MM.1S (cell line): ENCODE data around the gene HDAC10.

Source experiments
- DNase-seq: peaks from one replicate; pipeline ENCODE4 v3.0.0-alpha.2; 2015
- H2AFZ ChIP-seq: fragments of 300-600 bp; sonication (generic); 2 replicates; pipeline ENCODE4 v1.6.0; 2016; ENCODE audit warnings: antibody characterized with exemption, low read length
- H3F3A ChIP-seq: fragments of 300-600 bp; sonication (generic); 2 replicates; pipeline ENCODE4 v1.6.1; 2016; ENCODE audit warnings: mild to moderate bottlenecking, antibody characterized with exemption, low read length, moderate library complexity, mixed read lengths; ENCODE audit not compliant: insufficient read depth
- H3K27ac ChIP-seq: fragments of 300-600 bp; sonication (generic); 2 replicates; pipeline ENCODE4 v1.5.1; 2016; ENCODE audit warnings: mild to moderate bottlenecking, low read length
- H3K27me3 ChIP-seq: fragments of 300-600 bp; sonication (generic); replicated peaks from 2 replicates; pipeline ENCODE4 v1.6.0; 2016; ENCODE audit warnings: low read length; ENCODE audit not compliant: insufficient read depth
- H3K36me3 ChIP-seq: fragments of 300-600 bp; sonication (generic); replicated peaks from 2 replicates; pipeline ENCODE4 v1.6.1; 2016; ENCODE audit warnings: mild to moderate bottlenecking, low read length, mixed read lengths; ENCODE audit not compliant: insufficient read depth
- H3K4me1 ChIP-seq: fragments of 300-600 bp; sonication (generic); 2 replicates; pipeline ENCODE4 v1.6.1; 2016; ENCODE audit warnings: low read length, mixed read lengths
- H3K4me2 ChIP-seq: fragments of 300-600 bp; sonication (generic); 2 replicates; pipeline ENCODE4 v1.6.0; 2016; ENCODE audit warnings: low read depth, low read length
- H3K4me3 ChIP-seq: fragments of 300-600 bp; sonication (generic); 2 replicates; pipeline ENCODE4 v1.5.1; 2016; ENCODE audit warnings: low read length, mixed read lengths
- H3K79me2 ChIP-seq: fragments of 300-600 bp; sonication (generic); 2 replicates; pipeline ENCODE4 v1.6.1; 2016; ENCODE audit warnings: mixed run types, low read length, mixed read lengths
- H3K9ac ChIP-seq: fragments of 300-600 bp; sonication (generic); 2 replicates; pipeline ENCODE4 v1.6.1; 2016; ENCODE audit warnings: low read length, mixed read lengths
- H3K9me2 ChIP-seq: fragments of 300-600 bp; sonication (generic); replicated peaks from 2 replicates; pipeline ENCODE4 v1.6.1; 2016; ENCODE audit warnings: mild to moderate bottlenecking, low read length, mixed read lengths; ENCODE audit not compliant: insufficient read depth
- H3K9me3 ChIP-seq: fragments of 300-600 bp; sonication (generic); replicated peaks from 2 replicates; pipeline ENCODE4 v1.6.1; 2016; ENCODE audit warnings: mild to moderate bottlenecking, low read length, mixed read lengths; ENCODE audit not compliant: insufficient read depth
- H4K20me1 ChIP-seq: fragments of 300-600 bp; sonication (generic); 2 replicates; pipeline ENCODE4 v1.6.1; 2016; ENCODE audit warnings: mild to moderate bottlenecking, low read length, moderate library complexity, mixed read lengths; ENCODE audit not compliant: insufficient read depth
- EZH2 ChIP-seq: fragments of 300-600 bp; sonication (generic); optimal IDR thresholded peaks from 2 replicates; pipeline ENCODE3; 2017; ENCODE audit warnings: low read depth, mild to moderate bottlenecking, antibody characterized with exemption, low read length, mixed read lengths
- EZH2phosphoT487 ChIP-seq: fragments of 300-600 bp; sonication (generic); IDR thresholded peaks from 2 replicates; pipeline ENCODE4 v1.6.1; 2018; ENCODE audit warnings: antibody characterized with exemption, low read length
- TF ChIP-seq, protein P1 (sequence below): fragments of 300-600 bp; sonication (generic); IDR thresholded peaks from 2 replicates; pipeline ENCODE4 v1.5.1; 2016; ENCODE audit warnings: antibody characterized with exemption, low read length, mixed read lengths

The HDAC10 gene

DNA sequence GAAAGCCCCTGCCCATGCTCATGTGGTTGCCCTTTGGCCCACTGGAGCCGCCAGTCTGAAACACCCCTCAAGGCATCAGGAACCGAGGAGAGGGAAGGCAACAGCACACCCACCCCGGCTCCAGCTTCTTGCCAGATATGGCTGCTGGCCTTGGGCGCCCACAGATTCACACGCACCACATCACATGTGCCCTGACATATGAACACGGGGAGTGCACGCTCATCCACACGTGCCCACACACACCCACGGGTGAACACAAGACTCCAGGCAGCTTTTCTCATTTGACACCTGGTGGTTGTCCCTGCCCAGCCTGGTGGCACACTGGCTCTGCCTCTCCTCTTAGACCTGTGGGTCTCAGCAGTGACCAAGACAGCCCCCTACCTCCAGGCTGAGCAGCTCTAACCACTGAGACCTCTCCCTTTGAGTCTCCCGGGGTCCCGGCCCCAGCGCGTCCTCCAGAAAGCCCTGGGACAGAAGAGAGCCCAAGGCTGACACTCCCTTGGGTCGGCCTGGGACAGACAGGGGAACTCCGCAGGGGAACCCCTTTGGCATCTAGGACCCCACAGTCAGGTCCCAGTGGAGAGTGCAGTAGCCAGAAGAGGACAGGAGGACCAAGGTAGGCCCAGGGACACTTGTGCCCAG is 13.2 kb upstream of the HDAC10 start:
- H3K4me3 ChIP-seq = no peak overlapping the region
- no peaks in the 10 kb centered on the region for H4K20me1 ChIP-seq
- no peak overlapping the region for H3K9ac ChIP-seq
- no peaks in the 10 kb centered on the region for H3K36me3 ChIP-seq
- no peak overlapping the region for H3K27ac ChIP-seq
- peaks cover 11% of the 10 kb centered on the region for H3K79me2 ChIP-seq
- H3K27me3 ChIP-seq = peaks cover under 1% of the 10 kb centered on the region; the same call in 1 of the 2 replicates
- H3K4me2 ChIP-seq = no peak overlapping the region
- no peaks in the 10 kb centered on the region for H3K9me3 ChIP-seq
- TF ChIP-seq, protein P1, sequence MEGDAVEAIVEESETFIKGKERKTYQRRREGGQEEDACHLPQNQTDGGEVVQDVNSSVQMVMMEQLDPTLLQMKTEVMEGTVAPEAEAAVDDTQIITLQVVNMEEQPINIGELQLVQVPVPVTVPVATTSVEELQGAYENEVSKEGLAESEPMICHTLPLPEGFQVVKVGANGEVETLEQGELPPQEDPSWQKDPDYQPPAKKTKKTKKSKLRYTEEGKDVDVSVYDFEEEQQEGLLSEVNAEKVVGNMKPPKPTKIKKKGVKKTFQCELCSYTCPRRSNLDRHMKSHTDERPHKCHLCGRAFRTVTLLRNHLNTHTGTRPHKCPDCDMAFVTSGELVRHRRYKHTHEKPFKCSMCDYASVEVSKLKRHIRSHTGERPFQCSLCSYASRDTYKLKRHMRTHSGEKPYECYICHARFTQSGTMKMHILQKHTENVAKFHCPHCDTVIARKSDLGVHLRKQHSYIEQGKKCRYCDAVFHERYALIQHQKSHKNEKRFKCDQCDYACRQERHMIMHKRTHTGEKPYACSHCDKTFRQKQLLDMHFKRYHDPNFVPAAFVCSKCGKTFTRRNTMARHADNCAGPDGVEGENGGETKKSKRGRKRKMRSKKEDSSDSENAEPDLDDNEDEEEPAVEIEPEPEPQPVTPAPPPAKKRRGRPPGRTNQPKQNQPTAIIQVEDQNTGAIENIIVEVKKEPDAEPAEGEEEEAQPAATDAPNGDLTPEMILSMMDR = no peak
- TF ChIP-seq EZH2 = no peak
- no peak for TF ChIP-seq EZH2phosphoT487
- H2AFZ ChIP-seq = no peak overlapping the region
- DNase-seq = no peak
- H3K4me1 ChIP-seq = peaks cover 8% of the 10 kb centered on the region
- H3K9me2 ChIP-seq = no peaks in the 10 kb centered on the region
- peaks cover 3% of the 10 kb centered on the region; the same call in 1 of the 2 replicates for H3F3A ChIP-seq

DNA sequence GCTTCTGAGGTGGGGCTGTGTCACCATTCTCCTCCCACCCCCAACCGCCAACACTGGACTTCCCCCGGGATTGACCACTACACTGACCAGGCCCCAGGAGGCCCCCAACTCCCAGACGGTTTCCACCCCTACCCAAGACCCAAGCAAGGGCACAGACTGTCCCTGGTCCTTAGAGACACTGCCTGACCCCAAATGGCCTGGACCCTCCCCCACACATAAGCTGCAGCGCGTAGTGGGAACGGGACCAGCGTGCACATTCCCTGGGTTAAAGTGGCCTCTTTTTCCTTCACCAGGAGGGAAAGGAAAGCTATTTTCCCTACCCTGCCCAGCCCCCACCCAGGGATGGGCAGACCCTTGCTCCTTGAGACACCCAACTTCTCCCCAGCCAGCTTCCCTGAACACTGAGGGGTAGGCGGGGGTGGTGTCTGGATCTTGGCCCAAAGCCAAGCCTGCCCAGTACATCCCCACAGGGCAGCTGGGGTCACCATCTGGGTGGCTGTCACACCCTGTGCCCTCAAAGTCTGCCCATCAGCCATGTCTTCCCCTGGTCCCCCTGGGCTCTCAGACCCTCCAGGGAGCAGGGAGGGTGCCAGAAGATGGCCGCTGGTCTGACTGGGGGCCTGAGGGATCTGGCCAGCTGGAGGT is 12.0 kb upstream of the HDAC10 start:
- Histone ChIP-seq H3K9ac (no peak overlapping the region), H2AFZ (no peak overlapping the region), H3K9me2 (no peaks in the 10 kb centered on the region), H3K4me3 (no peak overlapping the region), H3K27ac (no peak overlapping the region), H3K36me3 (no peaks in the 10 kb centered on the region), H3F3A (no peaks in the 10 kb centered on the region), H3K27me3 (no peaks in the 10 kb centered on the region), H3K9me3 (no peaks in the 10 kb centered on the region), H3K4me2 (no peak overlapping the region), H3K79me2 (peaks cover 16% of the 10 kb centered on the region), H4K20me1 (no peaks in the 10 kb centered on the region), H3K4me1 (peaks cover 8% of the 10 kb centered on the region)
- TF ChIP-seq, protein P1 = no peak
- TF ChIP-seq EZH2phosphoT487 (no peak), EZH2 (no peak)
- DNase-seq = no peak

DNA sequence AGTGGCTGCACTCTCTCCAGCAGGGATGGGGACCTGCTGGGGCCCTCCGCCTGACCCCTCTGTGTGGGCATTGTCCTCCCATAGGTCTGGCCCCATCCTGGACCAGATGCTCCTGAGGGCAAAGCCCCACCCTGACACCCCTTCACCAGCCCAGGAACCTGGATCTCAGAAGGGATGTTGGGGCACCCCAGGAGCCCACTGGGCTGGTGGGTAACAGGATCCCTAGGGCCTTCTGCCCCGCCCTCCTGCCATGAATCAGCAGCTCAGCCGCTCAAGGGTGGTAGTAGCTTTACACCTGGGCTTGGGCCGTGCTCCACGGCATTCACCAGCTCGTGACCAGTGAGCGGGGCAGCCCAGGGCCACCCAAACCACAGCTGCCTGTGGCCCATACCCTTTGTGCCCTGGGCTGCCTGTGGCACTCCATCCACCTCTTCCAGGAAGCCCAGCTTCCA is 11.4 kb upstream of the HDAC10 start:
- Histone ChIP-seq H3K27me3 (no peaks in the 10 kb centered on the region), H3K4me1 (peaks cover 8% of the 10 kb centered on the region), H4K20me1 (no peaks in the 10 kb centered on the region), H3K9me3 (no peaks in the 10 kb centered on the region), H3K79me2 (peaks cover 16% of the 10 kb centered on the region), H3F3A (no peaks in the 10 kb centered on the region), H3K9me2 (no peaks in the 10 kb centered on the region), H3K36me3 (no peaks in the 10 kb centered on the region), H2AFZ (no peak overlapping the region), H3K4me3 (no peak overlapping the region), H3K9ac (no peak overlapping the region), H3K4me2 (peak overlapping the region; percentile 39; the same call in 1 of the 2 replicates), H3K27ac (no peak overlapping the region)
- DNase-seq = no peak
- TF ChIP-seq EZH2phosphoT487 (no peak), EZH2 (no peak)
- TF ChIP-seq, protein P1 = no peak
